GM19452 (cell line): ENCODE measurements around the gene RUNX2.
"Not testable (repeated sequence)": the region's sequence is repeated elsewhere in the genome, so short reads cannot be mapped to it uniquely, and the experiment has no call there.

Experiments
- ATAC-seq: cut with Tn5 transposase; IDR thresholded peaks from one replicate; pipeline ENCODE4 v1.9.1; 2021; ENCODE audit not compliant: unreplicated experiment

Gene RUNX2

GRCh38 chr6:45454008-45454911 lies 126.1 kb downstream of the RUNX2 start:
- ATAC-seq, result no peak

- ATAC-seq, result no peak
Measured at GRCh38 chr6:45455408-45455807, 127.3 kb downstream of the RUNX2 start.

GRCh38 chr6:45457141-45457540 lies 129.0 kb downstream of the RUNX2 start:
- no peak for ATAC-seq

GRCh38 chr6:45458672-45459071 lies 130.5 kb downstream of the RUNX2 start:
- ATAC-seq, result no peak

GRCh38 chr6:45460166-45460565 lies 132.0 kb downstream of the RUNX2 start:
- ATAC-seq, result no peak

GRCh38 chr6:45461486-45461885 lies 133.4 kb downstream of the RUNX2 start:
- ATAC-seq, result no peak

GRCh38 chr6:45462190-45463134 lies 134.3 kb downstream of the RUNX2 start:
- no peak for ATAC-seq

GRCh38 chr6:45464685-45465084 lies 136.6 kb downstream of the RUNX2 start:
- no peak for ATAC-seq

GRCh38 chr6:45466686-45467085 lies 138.6 kb downstream of the RUNX2 start:
- no peak for ATAC-seq

GRCh38 chr6:45467417-45467816 lies 139.3 kb downstream of the RUNX2 start:
- not testable (repeated sequence) for ATAC-seq

- ATAC-seq, result no peak
Measured at GRCh38 chr6:45467853-45468252, 139.7 kb downstream of the RUNX2 start.

GRCh38 chr6:45469663-45470062 lies 141.5 kb downstream of the RUNX2 start:
- ATAC-seq, result no peak

- ATAC-seq, result no peak
Measured at GRCh38 chr6:45470131-45470738, 142.1 kb downstream of the RUNX2 start.

GRCh38 chr6:45472382-45472781 lies 144.3 kb downstream of the RUNX2 start:
- ATAC-seq, result no peak

- no peak for ATAC-seq
Measured at GRCh38 chr6:45473121-45473993, 145.2 kb downstream of the RUNX2 start.

- ATAC-seq, result no peak
Measured at GRCh38 chr6:45474376-45474775, 146.2 kb downstream of the RUNX2 start.

- no peak for ATAC-seq
Measured at GRCh38 chr6:45476341-45476740, 148.2 kb downstream of the RUNX2 start.

GRCh38 chr6:45477278-45477677 lies 149.1 kb downstream of the RUNX2 start:
- ATAC-seq, result no peak

- ATAC-seq, result no peak
Measured at GRCh38 chr6:45477790-45478189, 149.7 kb downstream of the RUNX2 start.

GRCh38 chr6:45478240-45478639 lies 150.1 kb downstream of the RUNX2 start:
- ATAC-seq, result no peak
